Ectodermal cell (in vitro differentiated cells): Measurements from ENCODE around the gene ZBTB22.
"Not testable (repeated sequence)": the region's sequence is repeated elsewhere in the genome, so short reads cannot be mapped to it uniquely, and the experiment has no call there.

Experiments used
- H3K27ac ChIP-seq: 2 replicates; pipeline ENCODE4 v1.7.0; 2013; ENCODE audit warnings: mild to moderate bottlenecking, low read depth, low read length; ENCODE audit not compliant: insufficient read depth, poor library complexity, severe bottlenecking
- H3K27me3 ChIP-seq: 2 replicates; pipeline ENCODE4 v1.7.0; 2013; ENCODE audit warnings: mild to moderate bottlenecking, low read length; ENCODE audit not compliant: insufficient read depth, control insufficient read depth, poor library complexity, severe bottlenecking
- H3K36me3 ChIP-seq: one replicate; pipeline ENCODE4 v1.7.0; 2013; ENCODE audit warnings: low read length; ENCODE audit not compliant: control insufficient read depth, insufficient read depth
- H3K4me1 ChIP-seq: one replicate; pipeline ENCODE4 v1.7.0; 2013; ENCODE audit warnings: low read length; ENCODE audit not compliant: control insufficient read depth, insufficient read depth
- H3K4me3 ChIP-seq: 2 replicates; pipeline ENCODE4 v1.7.0; 2013; ENCODE audit warnings: low read depth, low read length, control low read depth; ENCODE audit not compliant: insufficient read depth
- H3K9me3 ChIP-seq: 2 replicates; pipeline ENCODE4 v1.7.0; 2013; ENCODE audit warnings: mild to moderate bottlenecking, low read length, moderate library complexity; ENCODE audit not compliant: control insufficient read depth
- WGBS, 2 experiments: methylation state at CpG; one replicate each; pipeline ENCODE4 v1.1.7; 2013; ENCODE audit warnings: missing lambda C conversion rate in 2 of 2; 5-methylcytosine and 5-hydroxymethylcytosine counted together

The ZBTB22 gene

GRCh38 chr6:33347816-33348215 lies 30.3 kb upstream of the ZBTB22 start:
- no peak overlapping the region for H3K4me3 ChIP-seq
- H3K36me3 ChIP-seq, result no peaks in the 10 kb centered on the region
- no peaks in the 10 kb centered on the region for H3K27me3 ChIP-seq
- 92% methylated on average over 5 of the region's 5 CpGs for WGBS, 2 experiments
- H3K4me1 ChIP-seq, result no peaks in the 10 kb centered on the region
- no peak overlapping the region for H3K27ac ChIP-seq
- no peaks in the 10 kb centered on the region for H3K9me3 ChIP-seq

- H3K4me3 ChIP-seq, H3K9me3 ChIP-seq, H3K27me3 ChIP-seq, H3K4me1 ChIP-seq, H3K27ac ChIP-seq, H3K36me3 ChIP-seq: not testable (repeated sequence)
- WGBS, 2 experiments, result 93 to 94% methylated on average over 5 of the region's 5 CpGs
Measured at GRCh38 chr6:33346972-33347371, 29.4 kb upstream of the ZBTB22 start.

GRCh38 chr6:33344701-33345697 lies 27.5 kb upstream of the ZBTB22 start:
- H3K36me3 ChIP-seq, result no peaks in the 10 kb centered on the region
- 32 to 33% methylated on average over 22 of the region's 22 CpGs for WGBS, 2 experiments
- no peak overlapping the region for H3K4me3 ChIP-seq
- H3K27me3 ChIP-seq, result no peaks in the 10 kb centered on the region
- no peaks in the 10 kb centered on the region for H3K4me1 ChIP-seq
- H3K27ac ChIP-seq, result no peak overlapping the region
- H3K9me3 ChIP-seq, result no peaks in the 10 kb centered on the region

- Histone ChIP-seq H3K27me3 (no peaks in the 10 kb centered on the region), H3K9me3 (no peaks in the 10 kb centered on the region), H3K27ac (no peak overlapping the region), H3K4me1 (no peaks in the 10 kb centered on the region), H3K36me3 (no peaks in the 10 kb centered on the region), H3K4me3 (no peak overlapping the region)
- WGBS, 2 experiments, result 90% methylated on average over 6 of the region's 6 CpGs
Measured at GRCh38 chr6:33343953-33344611, 26.5 kb upstream of the ZBTB22 start.

GRCh38 chr6:33343606-33343952 lies 26.0 kb upstream of the ZBTB22 start:
- H3K27me3 ChIP-seq, H3K36me3 ChIP-seq, H3K4me3 ChIP-seq, H3K9me3 ChIP-seq, H3K27ac ChIP-seq, H3K4me1 ChIP-seq: not testable (repeated sequence)
- WGBS, 2 experiments, result 92 to 94% methylated on average over 7 of the region's 7 CpGs

- Histone ChIP-seq H3K27ac (no peak overlapping the region), H3K4me3 (no peak overlapping the region), H3K4me1 (no peaks in the 10 kb centered on the region), H3K9me3 (no peaks in the 10 kb centered on the region), H3K36me3 (no peaks in the 10 kb centered on the region), H3K27me3 (no peaks in the 10 kb centered on the region)
- 92 to 94% methylated on average over 6 of the region's 6 CpGs for WGBS, 2 experiments
Measured at GRCh38 chr6:33339193-33339592, 21.6 kb upstream of the ZBTB22 start.

GRCh38 chr6:33336495-33336894 lies 19.0 kb upstream of the ZBTB22 start:
- H3K36me3 ChIP-seq, result no peaks in the 10 kb centered on the region
- H3K9me3 ChIP-seq, result no peaks in the 10 kb centered on the region
- no peak overlapping the region for H3K4me3 ChIP-seq
- WGBS, 2 experiments, result 92 to 94% methylated on average over 3 of the region's 3 CpGs
- H3K27ac ChIP-seq, result no peak overlapping the region
- H3K27me3 ChIP-seq, result no peaks in the 10 kb centered on the region
- no peaks in the 10 kb centered on the region for H3K4me1 ChIP-seq

GRCh38 chr6:33335916-33336315 lies 18.4 kb upstream of the ZBTB22 start:
- Histone ChIP-seq H3K36me3 (no peaks in the 10 kb centered on the region), H3K9me3 (no peaks in the 10 kb centered on the region), H3K4me1 (no peaks in the 10 kb centered on the region), H3K27me3 (no peaks in the 10 kb centered on the region), H3K27ac (no peak overlapping the region), H3K4me3 (no peak overlapping the region)
- WGBS, 2 experiments, result 84 to 91% methylated on average over 4 of the region's 4 CpGs

- WGBS, 2 experiments, result 85 to 92% methylated on average over 1 to 3 of the region's 4 CpGs
- Histone ChIP-seq H3K36me3 (no peaks in the 10 kb centered on the region), H3K27ac (no peak overlapping the region), H3K4me3 (no peak overlapping the region), H3K9me3 (no peaks in the 10 kb centered on the region), H3K4me1 (no peaks in the 10 kb centered on the region), H3K27me3 (no peaks in the 10 kb centered on the region)
Measured at GRCh38 chr6:33333666-33334065, 16.1 kb upstream of the ZBTB22 start.

GRCh38 chr6:33330736-33331135 lies 13.2 kb upstream of the ZBTB22 start:
- WGBS, 2 experiments, result 94 to 96% methylated on average over 9 to 10 of the region's 10 CpGs
- H3K27me3 ChIP-seq, result no peaks in the 10 kb centered on the region
- no peaks in the 10 kb centered on the region for H3K9me3 ChIP-seq
- no peak overlapping the region for H3K27ac ChIP-seq
- no peaks in the 10 kb centered on the region for H3K4me1 ChIP-seq
- no peak overlapping the region for H3K4me3 ChIP-seq
- no peaks in the 10 kb centered on the region for H3K36me3 ChIP-seq
